Ramos (cell line): ENCODE measurements around the gene PANK4.

Source experiments
- in situ Hi-C: fragments of 300-500 bp; cut with MboI; formaldehyde crosslinking; loops from one replicate; pipeline ENCODE4 v1.14.3; 2022; ENCODE audit warnings: low sequenced_read_pairs; ENCODE audit not compliant: unreplicated experiment

PANK4 gene

DNA sequence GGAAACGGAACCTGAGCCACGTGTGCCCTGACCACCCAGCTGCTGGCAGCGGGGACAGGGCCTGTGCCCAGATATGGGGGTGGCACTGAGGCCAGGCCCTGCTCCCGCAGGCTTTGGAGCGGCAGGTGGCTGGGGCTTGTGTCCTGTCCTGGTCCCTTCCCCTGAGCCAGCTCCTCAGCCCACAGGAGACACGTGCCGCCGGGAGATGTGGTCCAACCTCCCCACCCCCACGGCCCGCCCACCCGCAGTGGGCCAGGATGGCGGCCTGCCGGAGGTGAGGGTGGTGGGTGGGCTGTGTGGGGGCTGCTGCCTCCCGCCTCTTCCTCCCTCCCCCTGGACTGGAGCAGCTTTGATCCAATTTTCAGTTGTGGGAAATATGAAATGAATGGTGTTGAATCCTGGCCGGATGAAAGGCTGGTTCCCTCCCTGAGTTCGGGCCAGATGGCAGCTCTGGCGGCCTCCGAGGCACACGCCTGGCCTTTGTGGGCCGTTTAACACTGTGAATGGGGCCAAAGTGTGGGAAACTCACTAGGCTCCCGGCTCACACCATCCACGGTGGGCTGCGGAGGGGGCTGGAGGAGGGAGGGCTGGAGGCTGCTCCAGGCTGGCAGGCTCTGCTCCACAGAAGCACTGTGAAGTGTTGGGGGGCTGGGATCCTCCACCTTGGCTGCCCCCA lies 6.2 kb upstream of the PANK4 start:
- in situ Hi-C loops = no loop called here

DNA sequence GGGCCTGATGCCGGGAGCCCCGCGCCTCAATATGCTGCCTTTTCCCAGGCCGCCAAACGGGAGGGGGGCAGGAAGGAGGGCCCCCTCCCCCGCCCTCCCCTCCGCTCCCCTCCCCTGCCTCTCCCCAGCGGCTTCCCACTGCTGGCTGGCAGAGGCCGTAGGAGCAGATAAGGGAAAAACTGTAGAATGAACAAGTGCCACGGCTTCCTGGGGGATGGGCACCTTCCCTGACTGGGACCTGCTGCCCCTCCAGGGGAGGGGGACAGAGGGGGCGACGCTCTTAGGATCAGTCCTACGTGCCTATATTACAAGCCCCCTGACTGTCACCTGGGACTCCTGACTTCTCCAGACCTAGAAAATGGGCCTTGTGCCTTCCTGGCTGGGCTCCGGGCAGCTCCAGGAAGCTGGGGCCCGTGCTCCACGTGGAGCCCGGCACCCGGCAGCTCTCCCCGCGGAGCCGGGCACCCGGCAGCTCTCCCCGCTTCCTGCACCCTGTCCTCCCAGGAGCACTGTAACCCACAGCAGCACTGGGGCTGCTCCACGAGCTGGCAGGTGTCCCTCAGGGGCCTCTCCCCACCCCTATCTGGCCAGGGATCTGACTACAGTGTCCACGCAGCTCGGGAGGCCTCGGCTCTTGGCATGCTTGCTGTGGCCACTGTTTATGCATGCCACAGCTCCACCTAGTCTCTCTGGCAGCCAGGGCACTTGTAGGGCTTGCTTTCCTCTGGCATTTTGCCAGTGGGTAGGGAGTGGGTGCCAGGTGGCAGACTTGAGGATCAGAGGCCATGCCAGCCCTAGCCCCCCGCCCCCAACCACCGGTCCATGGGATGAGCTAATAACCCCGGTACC lies 4.3 kb upstream of the PANK4 start:
- in situ Hi-C loops = no loop called here

DNA sequence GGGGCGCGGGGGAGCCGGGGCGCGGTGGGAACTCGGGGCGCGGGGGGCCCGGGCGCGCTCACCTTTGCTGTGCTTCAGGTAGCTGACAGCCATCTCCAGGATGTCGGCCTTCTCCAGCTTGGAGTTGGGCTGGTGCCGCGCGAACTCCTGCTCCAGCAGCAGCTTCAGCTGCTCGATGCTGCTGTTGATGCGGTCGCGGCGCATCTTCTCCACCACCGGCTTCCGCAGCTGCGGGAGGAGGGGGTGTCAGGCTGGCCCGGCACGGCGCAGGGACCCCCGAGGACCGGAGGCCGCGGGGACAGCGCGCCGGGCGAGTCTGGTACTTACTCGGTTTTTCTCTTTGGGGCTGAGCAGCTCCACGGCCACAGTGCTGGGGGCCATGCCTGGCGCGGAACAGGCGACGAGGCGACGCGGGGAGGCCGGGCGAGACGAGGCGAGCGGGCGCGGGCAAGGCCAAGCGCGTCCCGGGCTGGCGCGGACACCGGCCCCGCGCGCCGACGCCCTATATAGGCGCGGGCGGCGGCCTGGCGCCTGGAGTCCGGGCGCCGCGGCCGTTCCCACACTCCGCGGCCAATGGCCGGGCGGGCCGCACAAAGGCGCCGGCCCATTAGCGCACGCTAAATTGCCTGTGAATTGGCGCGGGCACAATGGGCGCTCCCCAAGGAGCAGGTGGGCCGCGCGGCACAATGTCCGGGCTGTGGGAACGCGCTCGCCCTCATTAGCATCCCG lies 3.6 kb upstream of the PANK4 start, which contains the start of gene HES5:
TSS of gene HES5 (minus strand) at position 480 of the 729 bp plus-strand sequence. CDS start at position 381, 99 bp downstream.
- in situ Hi-C loops = no loop called here

- in situ Hi-C loops = no loop called here
Observed at GRCh38 chr1:2528966-2529783, 2.8 kb upstream of the PANK4 start.

DNA sequence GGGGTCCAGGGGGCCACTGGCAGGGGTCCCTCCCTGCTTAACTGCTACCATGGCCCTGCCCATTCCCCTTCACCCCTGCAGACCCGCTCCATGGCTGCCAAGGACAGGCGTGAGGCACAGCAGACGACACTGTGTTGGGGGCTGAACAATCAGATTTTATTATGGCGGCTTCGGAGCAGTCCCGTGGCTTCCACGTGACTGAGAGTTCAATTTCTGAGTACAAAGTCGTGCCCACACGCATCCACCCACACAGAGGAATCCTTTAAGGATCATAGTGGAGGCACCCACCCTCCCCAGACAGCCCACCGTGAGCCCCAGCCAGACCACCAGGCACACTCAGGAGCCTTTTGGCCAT lies 2.2 kb upstream of the PANK4 start:
- in situ Hi-C loops = no loop called here

GRCh38 chr1:2528016-2528415 lies 1.6 kb upstream of the PANK4 start:
- in situ Hi-C loops = no loop called here

GRCh38 chr1:2527556-2527860 lies 1.1 kb upstream of the PANK4 start:
- in situ Hi-C loops = no loop called here

- in situ Hi-C loops = no loop called here
Observed at GRCh38 chr1:2526824-2527555, 594 bp upstream of the PANK4 start.

- in situ Hi-C loops = no loop called here
Observed at GRCh38 chr1:2525572-2525919, 850 bp downstream of the PANK4 start.

- in situ Hi-C loops = no loop called here
Observed at GRCh38 chr1:2523891-2524609, 2.3 kb downstream of the PANK4 start.

GRCh38 chr1:2523191-2523890 lies 3.1 kb downstream of the PANK4 start:
- in situ Hi-C loops = no loop called here

- in situ Hi-C loops = no loop called here
Observed at GRCh38 chr1:2522230-2522629, 4.2 kb downstream of the PANK4 start.

- in situ Hi-C loops = no loop called here
Observed at GRCh38 chr1:2520806-2521205, 5.6 kb downstream of the PANK4 start.

GRCh38 chr1:2520206-2520605 lies 6.2 kb downstream of the PANK4 start:
- in situ Hi-C loops = no loop called here

- in situ Hi-C loops = no loop called here
Observed at GRCh38 chr1:2519729-2520128, 6.7 kb downstream of the PANK4 start.

GRCh38 chr1:2519029-2519685 lies 7.2 kb downstream of the PANK4 start:
- in situ Hi-C loops = no loop called here

GRCh38 chr1:2518528-2518927 lies 7.9 kb downstream of the PANK4 start:
- in situ Hi-C loops = no loop called here

GRCh38 chr1:2517966-2518365 lies 8.4 kb downstream of the PANK4 start:
- in situ Hi-C loops = no loop called here
